CD4-positive, alpha-beta memory T cell (primary cell): ENCODE measurements around the gene RNF17. TPM values are rescaled to one million over a fixed set of nuclear protein-coding genes. Genes with fewer than 3 reads are reported as not detected.

Source experiments
- CTCF ChIA-PET: fragments of 350-600 bp; sonication (Branson Sonifier 250); formaldehyde crosslinking; loops from one replicate; lab custom pipeline; 2021; ENCODE audit warnings: inconsistent platforms; ENCODE audit not compliant: partially characterized antibody; lab: Charles Lee
- POLR2A ChIA-PET: fragments of 350-600 bp; sonication (Branson Sonifier 250); formaldehyde crosslinking; loops from one replicate; lab custom pipeline; 2021; ENCODE audit not compliant: partially characterized antibody; lab: Charles Lee
- DNase-seq, 5 donors: peaks; one replicate each; pipeline versions ENCODE4 v3.0.0 to v3.0.0-alpha.2; 2020 to 2022; ENCODE audit warnings: mixed read lengths in 1 of 5
- H3K27ac ChIP-seq: one replicate; pipeline ENCODE4 v1.7.0; 2013; ENCODE audit warnings: low read depth, low read length
- H3K27me3 ChIP-seq: 2 replicates; pipeline ENCODE4 v1.7.0; 2013; ENCODE audit warnings: mild to moderate bottlenecking, low read length, moderate library complexity; ENCODE audit not compliant: insufficient read depth
- H3K36me3 ChIP-seq: 2 replicates; pipeline ENCODE4 v1.7.0; 2013; ENCODE audit warnings: mild to moderate bottlenecking, low read length, moderate library complexity; ENCODE audit not compliant: insufficient read depth
- H3K4me1 ChIP-seq: 2 replicates; pipeline ENCODE4 v1.7.0; 2013; ENCODE audit warnings: mild to moderate bottlenecking, low read length, moderate library complexity; ENCODE audit not compliant: insufficient read depth
- H3K4me3 ChIP-seq, 2 donors: one replicate each; pipeline ENCODE4 v1.7.0; 2013; ENCODE audit warnings: low read length in 2 of 2, mild to moderate bottlenecking in 1 of 2
- H3K9me3 ChIP-seq, 2 donors: one replicate each; pipeline ENCODE4 v1.7.0; 2013; ENCODE audit warnings: low read length in 2 of 2, control low read depth in 1 of 2; ENCODE audit not compliant: control insufficient read depth in 1 of 2
- H3K27ac Mint-ChIP-seq, 7 donors: one replicate each; pipeline ENCODE4 v1.8.0; 2020 to 2021; ENCODE audit warnings: mixed read lengths in 7 of 7, mild to moderate bottlenecking in 6 of 7, inconsistent platforms in 3 of 7, moderate library complexity in 3 of 7
- H3K27me3 Mint-ChIP-seq, 2 donors: one replicate each; pipeline ENCODE4 v1.8.0; 2020 to 2021; ENCODE audit warnings: mixed read lengths in 2 of 2
- H3K36me3 Mint-ChIP-seq, 2 donors: one replicate each; pipeline ENCODE4 v1.8.0; 2020 to 2021; ENCODE audit warnings: mixed read lengths in 2 of 2, inconsistent platforms in 1 of 2, mild to moderate bottlenecking in 1 of 2
- H3K4me1 Mint-ChIP-seq, 4 donors: one replicate each; pipeline ENCODE4 v1.8.0; 2020 to 2021; ENCODE audit warnings: mixed read lengths in 4 of 4, mild to moderate bottlenecking in 1 of 4
- H3K4me3 Mint-ChIP-seq, 8 donors: one replicate each; pipeline ENCODE4 v1.8.0; 2020 to 2021; ENCODE audit warnings: mixed read lengths in 8 of 8, mild to moderate bottlenecking in 7 of 8, moderate library complexity in 6 of 8, inconsistent platforms in 3 of 8
- H3K9me3 Mint-ChIP-seq, 8 donors: one replicate each; pipeline ENCODE4 v1.8.0; 2020 to 2021; ENCODE audit warnings: mixed read lengths in 8 of 8, mild to moderate bottlenecking in 5 of 8, inconsistent platforms in 3 of 8, moderate library complexity in 1 of 8
- intact Hi-C: fragments of 100-400 bp; cut with micrococcal nuclease; formaldehyde crosslinking; loops from one replicate; pipeline ENCODE4 v1.15.1; 2023
- polyA plus RNA-seq, 2 donors: library from polyadenylated mRNA; unstranded; fragments of 300-500 nt; fragmentation: Illumina TruSeq; gene quantifications; one replicate each; pipeline ENCODE4 v1.2.3, GENCODE V29; 2021
- total RNA-seq, 2 experiments: library from RNA; stranded (reverse); gene quantifications; one replicate each; pipeline ENCODE4 v1.2.3, GENCODE V29; 2021

The RNF17 gene
- total and polyA plus RNA-seq, 4 experiments from 2014 or later, result 0.84 TPM; not detected in 3

DNA sequence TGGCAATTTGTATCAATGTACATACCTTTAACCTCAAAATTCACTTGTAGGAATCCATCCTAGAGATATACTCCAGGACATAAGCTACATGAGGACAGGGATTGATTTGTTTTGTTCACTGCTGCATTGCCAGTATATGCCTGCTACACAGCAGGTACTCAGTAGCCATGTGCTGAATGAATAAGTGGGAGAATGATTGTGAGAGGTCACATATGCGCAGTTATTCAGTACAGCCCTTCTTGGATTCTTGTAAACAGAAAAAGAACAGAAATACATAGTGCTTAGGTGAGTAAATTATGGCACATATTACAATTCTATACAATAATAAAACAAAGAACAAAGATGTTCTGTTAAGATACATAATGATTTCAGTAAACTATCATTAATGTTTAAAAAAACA lies 133.3 kb downstream of the RNF17 start:
- no peaks in the 10 kb centered on the region for H3K9me3 ChIP-seq
- intact Hi-C loops, result no loop called here
- no peaks in the 10 kb centered on the region for H3K27me3 ChIP-seq
- CTCF ChIA-PET, result no interaction called here
- Mint-ChIP-seq H3K4me3 (no peak overlapping the region), H3K27ac (no peak overlapping the region), H3K4me1 (no peaks in the 10 kb centered on the region), H3K36me3 (peaks cover 2 to 30% of the 10 kb centered on the region in 2 donors), H3K9me3 (no peaks in the 10 kb centered on the region), H3K27me3 (no peaks in the 10 kb centered on the region)
- H3K36me3 ChIP-seq, result no peaks in the 10 kb centered on the region
- DNase-seq, result no peak
- H3K4me3 ChIP-seq, result no peak overlapping the region
- no peaks in the 10 kb centered on the region for H3K4me1 ChIP-seq
- POLR2A ChIA-PET, result no interaction called here
- H3K27ac ChIP-seq, result no peak overlapping the region

DNA sequence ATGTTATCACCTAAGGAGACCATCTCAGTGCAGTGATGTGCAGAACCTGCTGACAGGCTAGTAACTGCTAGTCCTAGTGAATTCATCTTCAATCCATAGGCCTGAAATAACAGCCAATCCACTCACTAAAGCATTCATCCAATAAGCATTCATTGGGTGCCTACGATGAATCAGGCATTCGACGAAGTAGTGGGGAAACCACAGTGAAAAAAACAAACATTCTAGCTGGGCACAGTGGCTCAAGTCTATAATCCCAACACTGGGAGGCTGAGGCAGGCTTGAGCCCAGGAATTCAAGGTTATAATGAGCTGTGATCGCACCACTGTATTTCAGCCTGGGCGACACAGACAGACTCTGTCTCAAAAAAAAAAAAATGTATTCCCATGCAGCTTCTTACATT lies 135.6 kb downstream of the RNF17 start:
- CTCF ChIA-PET, result no interaction called here
- H3K27me3 ChIP-seq, result no peaks in the 10 kb centered on the region
- no peaks in the 10 kb centered on the region for H3K4me1 ChIP-seq
- Mint-ChIP-seq H3K36me3 (peaks cover 2 to 27% of the 10 kb centered on the region in 2 donors), H3K4me3 (no peak overlapping the region), H3K9me3 (no peaks in the 10 kb centered on the region), H3K27me3 (no peaks in the 10 kb centered on the region), H3K27ac (no peak overlapping the region), H3K4me1 (no peaks in the 10 kb centered on the region)
- H3K27ac ChIP-seq, result no peak overlapping the region
- intact Hi-C loops, result no loop called here
- H3K9me3 ChIP-seq, result no peaks in the 10 kb centered on the region
- no peaks in the 10 kb centered on the region for H3K36me3 ChIP-seq
- POLR2A ChIA-PET, result no interaction called here
- H3K4me3 ChIP-seq, result no peak overlapping the region
- no peak for DNase-seq

DNA sequence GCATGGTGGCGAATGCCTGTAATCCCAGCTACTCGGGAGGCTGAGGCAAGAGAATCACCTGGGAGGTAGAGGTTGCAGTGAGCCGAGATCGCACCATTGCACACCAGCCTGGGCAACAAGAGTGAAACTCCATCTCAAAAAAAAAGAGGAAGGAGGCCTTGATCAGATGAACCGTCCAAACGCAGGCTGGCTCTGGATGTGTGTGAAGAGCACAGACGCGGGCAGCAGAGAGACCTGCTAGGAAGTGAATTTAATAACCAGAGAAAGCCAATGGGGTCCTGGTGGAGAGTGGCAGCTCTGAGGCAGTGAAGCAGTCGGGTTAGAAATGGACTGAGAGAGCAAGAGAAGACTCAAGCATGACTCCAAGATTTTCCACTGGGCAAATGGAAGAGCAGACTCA lies 136.5 kb downstream of the RNF17 start:
- intact Hi-C loops, result no loop called here
- Histone ChIP-seq H3K36me3 (no peaks in the 10 kb centered on the region), H3K9me3 (no peaks in the 10 kb centered on the region), H3K4me1 (no peaks in the 10 kb centered on the region), H3K27ac (no peak overlapping the region), H3K27me3 (no peaks in the 10 kb centered on the region), H3K4me3 (no peak overlapping the region)
- H3K36me3 Mint-ChIP-seq, result peaks cover 4 to 33% of the 10 kb centered on the region in 2 donors
- H3K4me1 Mint-ChIP-seq, result no peaks in the 10 kb centered on the region
- peak overlapping the region in 1 of 7 donors; percentile 39 for H3K27ac Mint-ChIP-seq
- no peak overlapping the region for H3K4me3 Mint-ChIP-seq
- no peak for DNase-seq
- no peaks in the 10 kb centered on the region for H3K9me3 Mint-ChIP-seq
- POLR2A ChIA-PET, result no interaction called here
- CTCF ChIA-PET, result no interaction called here
- no peaks in the 10 kb centered on the region for H3K27me3 Mint-ChIP-seq

DNA sequence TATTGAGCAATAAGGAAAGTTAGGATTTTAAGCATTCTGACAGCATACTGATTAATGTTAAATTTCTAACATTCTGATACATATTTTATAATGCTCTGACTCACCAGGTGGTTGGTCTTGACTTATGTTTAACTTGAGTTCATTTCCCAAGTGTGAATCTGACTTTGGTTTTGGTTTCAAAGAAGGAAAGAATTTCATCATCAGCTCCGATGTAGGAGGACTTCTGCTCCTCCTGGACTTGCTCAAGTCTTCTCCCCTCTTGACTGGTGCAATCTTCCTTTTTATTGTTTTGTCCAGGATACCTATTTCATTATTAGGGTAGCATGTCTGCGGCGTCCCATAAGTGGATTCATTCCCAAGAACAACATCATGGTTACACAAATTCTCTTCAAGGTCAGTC lies 141.3 kb downstream of the RNF17 start:
- no peaks in the 10 kb centered on the region for H3K27me3 Mint-ChIP-seq
- DNase-seq, result no peak
- no peak overlapping the region for H3K4me3 Mint-ChIP-seq
- no peak overlapping the region for H3K27ac ChIP-seq
- no peaks in the 10 kb centered on the region for H3K9me3 ChIP-seq
- no peaks in the 10 kb centered on the region for H3K27me3 ChIP-seq
- POLR2A ChIA-PET, result no interaction called here
- H3K4me3 ChIP-seq, result no peak overlapping the region
- H3K9me3 Mint-ChIP-seq, result no peaks in the 10 kb centered on the region
- H3K36me3 ChIP-seq, result no peaks in the 10 kb centered on the region
- no peaks in the 10 kb centered on the region for H3K4me1 Mint-ChIP-seq
- H3K4me1 ChIP-seq, result no peaks in the 10 kb centered on the region
- CTCF ChIA-PET, result no interaction called here
- H3K36me3 Mint-ChIP-seq, result peaks cover 12 to 45% of the 10 kb centered on the region in 2 donors
- peak overlapping the region in 1 of 7 donors; percentile 54 for H3K27ac Mint-ChIP-seq
- intact Hi-C loops, result no loop called here

DNA sequence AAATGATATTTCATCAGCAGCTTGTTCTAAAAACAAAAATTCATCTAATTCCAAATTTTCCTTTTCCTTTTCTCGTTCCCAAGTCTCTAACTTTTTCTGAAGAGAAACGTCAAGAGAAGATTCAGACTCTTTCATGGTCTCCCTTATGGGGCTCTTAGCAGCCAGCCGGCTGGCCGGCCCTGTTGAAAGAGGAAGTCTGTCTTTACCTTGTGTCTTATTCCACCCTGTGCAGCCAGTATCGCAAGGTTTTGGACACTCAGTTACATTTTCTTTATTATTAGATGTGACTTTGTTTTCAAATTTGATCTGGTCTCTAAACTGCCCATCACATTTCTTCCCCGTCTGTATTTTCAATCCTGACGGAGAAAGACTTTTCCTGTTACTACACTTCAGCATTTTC lies 142.3 kb downstream of the RNF17 start:
- H3K27me3 Mint-ChIP-seq, result no peaks in the 10 kb centered on the region
- Histone ChIP-seq H3K4me3 (no peak overlapping the region), H3K4me1 (no peaks in the 10 kb centered on the region), H3K9me3 (no peaks in the 10 kb centered on the region), H3K36me3 (no peaks in the 10 kb centered on the region), H3K27ac (no peak overlapping the region), H3K27me3 (no peaks in the 10 kb centered on the region)
- ChIA-PET CTCF (interaction anchor here (0.9 kb wide), 1 partner anchor 89 kb away, joined by 3 read pairs; no protein-coding TSS in a partner anchor), POLR2A (no interaction called here)
- intact Hi-C loops, result no loop called here
- H3K9me3 Mint-ChIP-seq, result no peaks in the 10 kb centered on the region
- H3K36me3 Mint-ChIP-seq, result peaks cover 16 to 38% of the 10 kb centered on the region in 2 donors
- DNase-seq, result no peak
- H3K4me1 Mint-ChIP-seq, result no peaks in the 10 kb centered on the region
- no peak overlapping the region for H3K27ac Mint-ChIP-seq
- no peak overlapping the region for H3K4me3 Mint-ChIP-seq

DNA sequence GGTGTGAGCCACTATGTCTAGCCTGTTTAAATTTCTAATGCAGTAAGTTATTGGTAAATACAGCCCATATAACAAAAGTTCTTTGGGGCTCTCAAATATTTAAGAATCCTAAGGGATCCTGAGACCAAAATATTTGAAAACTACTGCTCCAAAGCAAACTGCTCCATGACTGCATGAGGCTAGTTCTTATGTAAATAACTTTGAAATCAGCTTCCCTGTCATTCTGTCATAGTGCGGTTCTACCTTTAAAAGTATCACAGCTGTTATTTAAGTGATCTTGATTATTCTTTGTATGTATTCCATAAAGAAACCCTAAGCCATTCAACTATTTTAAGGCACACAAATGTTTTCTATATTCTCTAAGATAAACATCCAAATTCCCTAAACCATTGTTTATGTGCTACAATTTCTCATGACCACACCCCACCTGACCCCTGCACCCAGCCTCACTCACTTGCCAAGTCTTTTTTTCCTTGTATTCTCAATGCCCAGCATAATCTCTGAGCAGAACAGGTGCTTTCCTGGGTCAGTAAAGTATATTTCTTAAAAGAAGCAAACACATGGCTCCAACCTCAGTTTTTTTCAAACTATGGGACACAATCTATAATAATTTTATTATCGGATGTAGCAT lies 146.6 kb downstream of the RNF17 start:
- H3K4me3 Mint-ChIP-seq, result no peak overlapping the region
- intact Hi-C loops, result no loop called here
- H3K9me3 ChIP-seq, result no peaks in the 10 kb centered on the region
- H3K4me1 Mint-ChIP-seq, result no peaks in the 10 kb centered on the region
- H3K27ac ChIP-seq, result no peak overlapping the region
- peaks cover 14 to 22% of the 10 kb centered on the region in 2 donors for H3K36me3 Mint-ChIP-seq
- H3K27ac Mint-ChIP-seq, result no peak overlapping the region
- CTCF ChIA-PET, result no interaction called here
- H3K36me3 ChIP-seq, result no peaks in the 10 kb centered on the region
- no peaks in the 10 kb centered on the region for H3K9me3 Mint-ChIP-seq
- no peaks in the 10 kb centered on the region for H3K27me3 Mint-ChIP-seq
- POLR2A ChIA-PET, result no interaction called here
- H3K27me3 ChIP-seq, result no peaks in the 10 kb centered on the region
- no peak for DNase-seq
- H3K4me3 ChIP-seq, result no peak overlapping the region
- no peaks in the 10 kb centered on the region for H3K4me1 ChIP-seq

DNA sequence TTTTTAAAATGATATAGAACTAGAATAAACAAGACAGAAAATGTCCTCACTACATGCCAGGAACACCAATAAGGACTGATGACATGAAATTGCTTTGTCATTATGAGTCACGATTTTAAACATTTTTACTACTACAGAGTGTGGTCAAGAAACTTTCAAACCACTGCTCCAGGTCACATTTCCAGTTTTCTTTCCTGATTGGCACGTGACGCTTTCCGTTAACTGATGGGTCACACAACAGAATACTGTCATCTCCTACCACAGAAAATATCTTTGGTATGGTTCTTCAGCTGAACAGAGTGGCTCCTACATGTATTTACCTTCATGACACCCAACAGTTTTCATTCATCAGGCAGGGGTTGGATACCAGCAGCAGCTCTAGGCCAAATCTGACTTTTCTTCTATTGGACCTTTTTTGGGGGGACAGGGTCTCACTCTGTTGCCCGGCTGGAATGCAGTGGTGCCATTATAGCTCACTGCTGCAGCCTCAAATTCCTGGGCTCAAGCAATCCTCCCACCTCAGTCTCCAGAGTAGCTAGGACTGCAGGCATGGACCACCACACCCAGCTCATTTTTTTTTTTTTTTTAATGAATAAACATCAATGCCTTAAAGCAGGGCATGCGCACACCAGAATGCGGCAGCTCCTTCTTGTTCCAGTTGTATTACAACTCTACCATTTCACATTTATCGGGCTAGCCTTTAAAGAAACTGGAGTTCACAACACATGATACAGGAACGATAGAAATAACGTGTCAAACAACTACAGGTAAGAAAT lies 147.4 kb downstream of the RNF17 start:
- Mint-ChIP-seq H3K4me3 (no peak overlapping the region), H3K36me3 (peaks cover 12 to 15% of the 10 kb centered on the region in 2 donors), H3K9me3 (no peaks in the 10 kb centered on the region), H3K4me1 (no peaks in the 10 kb centered on the region), H3K27ac (no peak overlapping the region), H3K27me3 (no peaks in the 10 kb centered on the region)
- H3K36me3 ChIP-seq, result no peaks in the 10 kb centered on the region
- no peak for DNase-seq
- no peaks in the 10 kb centered on the region for H3K27me3 ChIP-seq
- intact Hi-C loops, result no loop called here
- POLR2A ChIA-PET, result no interaction called here
- H3K4me3 ChIP-seq, result no peak overlapping the region
- CTCF ChIA-PET, result interaction anchor here (0.8 to 0.9 kb wide), 2 partner anchors 9 to 22 kb away, joined by 3 read pairs; no protein-coding TSS in a partner anchor
- H3K27ac ChIP-seq, result no peak overlapping the region
- no peaks in the 10 kb centered on the region for H3K9me3 ChIP-seq
- no peaks in the 10 kb centered on the region for H3K4me1 ChIP-seq
